ENCODE measurements around the gene ERI2.
"Not testable (repeated sequence)": the region's sequence is repeated elsewhere in the genome, so short reads cannot be mapped to it uniquely, and the experiment has no call there.

Gene ERI2

GRCh38 chr16:20765732-20766131, 40.5 kb downstream of the ERI2 start:
- no peak for DNase-seq (ENCODE audit: low read depth in 1 of 2, low spot score in 1 of 2)

- not testable (repeated sequence) for DNase-seq (ENCODE audit: low read depth in 1 of 2, low spot score in 1 of 2)
These were observed 41.8 kb downstream of the ERI2 start for GRCh38 chr16:20764448-20764847.

DNA sequence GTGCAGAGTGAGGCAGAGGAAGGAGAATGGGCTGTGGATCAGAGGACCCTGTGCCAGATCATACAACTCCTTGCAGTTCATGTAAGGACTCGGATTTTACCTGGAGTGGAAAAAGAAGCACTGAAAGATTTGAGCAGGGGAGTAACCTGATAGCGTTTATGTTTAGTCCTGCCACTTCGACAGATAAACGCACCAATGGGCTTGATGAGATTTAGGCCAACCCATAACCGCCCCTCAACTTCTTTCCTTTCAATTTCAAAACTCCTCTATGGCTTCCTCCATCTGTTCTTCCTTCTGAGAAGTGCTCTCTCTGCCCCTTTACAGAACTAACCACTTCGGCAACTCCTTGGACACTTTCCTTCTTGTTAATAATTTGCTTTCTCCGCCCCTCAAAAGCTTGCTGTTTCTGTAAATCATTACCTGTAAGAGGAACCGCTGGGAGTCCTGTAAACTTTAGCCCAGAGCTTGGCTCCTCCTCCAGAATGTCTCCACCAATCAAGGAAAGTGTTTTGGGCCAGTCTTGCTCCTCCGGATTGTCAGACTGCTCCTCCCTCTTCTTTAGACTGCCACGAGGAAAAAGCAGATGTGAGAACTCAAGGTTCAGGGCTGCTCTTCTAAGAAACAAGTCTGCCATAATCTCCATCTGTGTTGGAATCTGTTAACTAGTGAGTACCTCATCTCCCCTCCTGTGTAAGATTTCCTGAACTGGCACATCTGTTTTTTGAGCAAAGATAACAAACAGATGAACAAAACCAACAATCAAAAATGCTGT, 42.6 kb downstream of the ERI2 start, which contains the start of gene ACSM3:
Gene ACSM3 (plus strand): TSS at position 554 of the 772 bp plus-strand sequence. CDS start 6,021 bp downstream, outside the sequence.
- DNase-seq (ENCODE audit: low read depth in 1 of 2, low spot score in 1 of 2) = peak in 1 of 2 donors; percentile 38

DNA sequence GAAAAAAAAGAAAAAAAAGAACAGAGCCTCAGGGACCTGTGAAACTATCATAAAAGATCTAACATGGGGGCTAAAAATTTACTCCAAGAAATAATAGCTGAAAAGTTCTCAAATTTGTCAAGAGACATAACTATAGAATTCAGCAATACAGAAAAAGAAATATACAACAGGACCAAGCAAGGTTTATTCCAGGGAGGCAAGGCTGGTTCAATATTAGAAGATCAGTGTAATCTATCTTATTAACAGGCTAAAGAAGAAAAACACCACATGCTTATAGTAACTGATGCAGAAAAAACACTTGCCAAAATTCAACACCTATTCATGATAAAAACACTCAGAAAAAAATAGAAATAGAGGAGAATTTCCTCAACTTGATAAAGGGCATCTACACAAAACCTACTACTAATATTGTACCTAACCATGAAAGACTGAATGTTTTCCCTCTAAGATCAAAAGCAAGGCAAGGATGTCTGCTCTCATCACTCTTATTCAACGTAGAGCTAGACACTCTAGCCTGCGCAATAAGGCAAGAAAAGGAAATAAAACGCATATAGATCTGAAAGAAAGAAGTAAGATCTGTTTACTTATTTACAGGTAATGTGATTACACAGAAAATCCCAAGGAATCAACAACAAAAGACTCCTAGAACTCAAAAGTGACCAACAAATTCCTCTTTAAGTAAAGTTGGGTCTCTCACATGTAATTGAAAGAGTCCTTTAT, 43.7 kb downstream of the ERI2 start:
- DNase-seq (ENCODE audit: low read depth in 1 of 2, low spot score in 1 of 2) = no peak

DNA sequence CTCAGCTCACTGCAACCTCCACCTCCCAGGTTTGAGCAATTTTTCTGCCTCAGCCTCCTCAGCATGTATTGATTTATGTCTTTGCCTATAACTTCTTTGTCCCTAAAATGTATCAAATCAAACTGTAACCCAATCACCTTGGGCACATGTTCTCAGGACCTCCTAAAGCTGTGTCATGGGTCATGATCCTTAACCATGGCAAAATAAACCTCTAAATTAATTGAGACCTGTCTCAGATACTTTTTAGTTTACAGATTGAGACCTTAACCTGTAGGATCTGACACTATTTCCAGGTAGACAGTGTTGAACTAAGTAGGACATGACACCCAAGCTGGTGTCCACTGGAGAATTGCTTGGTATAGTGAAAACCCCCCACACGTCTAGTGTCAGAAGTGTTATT, 45.1 kb downstream of the ERI2 start:
- no peak for DNase-seq (ENCODE audit: low read depth in 1 of 2, low spot score in 1 of 2)

DNA sequence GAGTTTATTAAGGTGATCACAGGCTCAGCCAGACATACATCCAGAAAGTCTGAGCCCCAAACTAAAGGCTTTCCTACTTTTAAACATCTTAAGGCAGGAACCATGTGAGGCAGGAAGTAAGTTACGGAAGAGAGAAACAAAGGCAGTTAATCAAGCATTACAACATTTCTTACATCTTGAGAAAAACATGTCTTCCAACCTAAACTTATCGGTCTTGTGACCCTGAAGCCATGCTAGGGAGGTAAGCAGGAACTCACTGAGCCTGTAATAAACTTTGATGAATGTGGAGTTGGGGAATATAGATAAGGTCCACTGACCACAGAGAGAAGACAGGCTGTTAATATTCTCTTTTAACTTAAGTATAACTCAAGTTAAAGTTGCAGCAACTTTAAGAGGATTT, 45.9 kb downstream of the ERI2 start:
- DNase-seq (ENCODE audit: low read depth in 1 of 2, low spot score in 1 of 2) = no peak

- DNase-seq (ENCODE audit: low read depth in 1 of 2, low spot score in 1 of 2) = not testable (repeated sequence)
These were observed 50.5 kb downstream of the ERI2 start for GRCh38 chr16:20755799-20756198.

- no peak for DNase-seq (ENCODE audit: low read depth in 1 of 2, low spot score in 1 of 2)
These were observed 51.0 kb downstream of the ERI2 start for GRCh38 chr16:20755238-20755637.

- DNase-seq (ENCODE audit: low read depth in 1 of 2, low spot score in 1 of 2) = no peak
These were observed 52.5 kb downstream of the ERI2 start for GRCh38 chr16:20753727-20754126.

GRCh38 chr16:20750558-20750957, 55.7 kb downstream of the ERI2 start:
- DNase-seq (ENCODE audit: low read depth in 1 of 2, low spot score in 1 of 2) = no peak

DNA sequence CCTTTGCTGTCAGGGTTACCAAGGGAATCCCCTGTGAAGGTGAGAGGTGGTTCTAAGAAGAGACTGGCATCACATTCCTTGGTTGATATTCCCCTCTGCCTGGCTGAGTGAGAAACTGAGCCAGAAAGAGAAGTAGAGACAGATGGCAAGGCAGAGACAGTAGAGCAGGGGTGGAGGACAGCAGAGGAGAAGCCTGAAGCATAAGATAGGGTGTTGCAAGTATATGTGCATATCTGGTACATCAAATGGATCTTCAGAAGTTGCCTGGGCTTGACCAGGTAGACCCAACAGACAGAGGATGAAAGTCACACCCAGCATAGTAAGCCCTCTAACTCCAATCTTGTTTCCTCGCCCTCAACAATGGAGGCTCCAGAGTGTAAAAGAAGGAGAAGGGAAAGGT, 56.8 kb downstream of the ERI2 start:
- no peak for DNase-seq (ENCODE audit: low read depth in 1 of 2, low spot score in 1 of 2)

DNA sequence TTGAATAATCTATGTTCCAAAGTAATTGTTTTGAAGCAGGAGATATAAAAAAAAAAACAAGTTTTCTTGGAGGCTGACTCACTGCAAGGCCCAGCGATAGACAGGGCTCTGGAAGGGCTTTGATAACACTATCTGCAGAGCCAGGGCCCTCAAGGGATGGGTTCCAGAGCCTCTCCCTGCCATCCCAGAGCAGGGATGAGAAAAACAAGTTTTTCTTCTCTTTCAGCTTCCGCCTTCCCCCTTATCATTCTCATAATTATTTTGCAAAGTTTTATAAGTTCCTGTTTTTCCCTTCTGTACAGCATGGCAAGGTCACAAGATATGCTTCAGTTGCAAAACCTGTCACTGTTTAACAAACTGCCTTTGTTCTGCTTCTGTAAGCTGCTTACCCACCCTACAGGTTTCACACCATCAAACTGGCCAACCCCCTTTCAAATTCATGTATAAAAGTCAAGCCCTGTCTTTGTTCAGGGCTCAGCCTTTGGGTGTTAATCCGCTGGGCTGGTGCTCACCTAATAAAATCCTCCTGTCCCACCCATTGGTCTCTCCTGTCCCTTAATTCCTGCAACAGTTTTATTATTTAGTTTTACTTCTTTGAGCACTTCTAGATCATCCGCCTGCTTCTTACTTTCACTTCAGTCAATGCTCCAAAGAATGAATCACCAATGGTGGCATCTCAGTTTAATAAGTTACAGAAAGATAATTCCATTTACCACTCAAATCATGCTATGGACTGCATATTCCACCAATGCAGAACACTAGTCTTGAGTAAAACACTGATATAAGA, 59.0 kb downstream of the ERI2 start:
- DNase-seq (ENCODE audit: low read depth in 1 of 2, low spot score in 1 of 2) = no peak

DNA sequence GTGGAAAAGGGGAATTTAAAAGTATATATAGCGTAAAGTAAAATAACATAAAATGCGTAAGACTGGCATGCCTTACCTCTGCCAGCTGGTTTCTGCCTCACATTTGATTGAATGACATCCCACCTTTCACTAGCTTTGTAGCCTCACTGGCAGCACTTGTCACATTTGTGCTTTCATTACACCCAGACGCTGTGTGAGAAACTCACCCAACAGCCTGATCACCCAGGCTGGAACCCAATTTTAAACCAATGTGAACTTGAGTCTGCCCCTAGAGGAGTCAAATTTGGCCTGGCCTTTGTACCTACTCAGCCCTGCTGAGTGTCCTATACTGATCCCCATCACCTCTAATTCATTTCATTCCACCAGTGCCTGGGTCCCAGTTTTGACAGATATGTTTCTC, 59.8 kb downstream of the ERI2 start:
- no peak for DNase-seq (ENCODE audit: low read depth in 1 of 2, low spot score in 1 of 2)

Measured in stimulated activated CD4-positive, alpha-beta T cell treated with anti-CD3 and anti-CD28 coated beads, Interleukin-15, amount 100 ng/mL, for 1 hour (primary cell).